ENCODE data around the gene ROBO1.

- TF ChIP-seq CTCF (IDR thresholded peaks at IDR 0.05) (no peak), POLR2A (IDR thresholded peaks at IDR 0.05) (no peak)
Observed at GRCh38 chr3:78901544-78901943, 866.3 kb downstream of the ROBO1 start.

All from right lobe of liver (tissue), 4 donors.